MM.1S (cell line): ENCODE data around the gene RPTN.

ENCODE experiments used
- EZH2 ChIP-seq: fragments of 300-600 bp; sonication (generic); optimal IDR thresholded peaks from 2 replicates; pipeline ENCODE3; 2017; ENCODE audit warnings: low read depth, mild to moderate bottlenecking, antibody characterized with exemption, low read length, mixed read lengths
- EZH2phosphoT487 ChIP-seq: fragments of 300-600 bp; sonication (generic); IDR thresholded peaks from 2 replicates; pipeline ENCODE4 v1.6.1; 2018; ENCODE audit warnings: antibody characterized with exemption, low read length
- TF ChIP-seq, protein P1 (sequence below): fragments of 300-600 bp; sonication (generic); IDR thresholded peaks from 2 replicates; pipeline ENCODE4 v1.5.1; 2016; ENCODE audit warnings: antibody characterized with exemption, low read length, mixed read lengths

DNA sequence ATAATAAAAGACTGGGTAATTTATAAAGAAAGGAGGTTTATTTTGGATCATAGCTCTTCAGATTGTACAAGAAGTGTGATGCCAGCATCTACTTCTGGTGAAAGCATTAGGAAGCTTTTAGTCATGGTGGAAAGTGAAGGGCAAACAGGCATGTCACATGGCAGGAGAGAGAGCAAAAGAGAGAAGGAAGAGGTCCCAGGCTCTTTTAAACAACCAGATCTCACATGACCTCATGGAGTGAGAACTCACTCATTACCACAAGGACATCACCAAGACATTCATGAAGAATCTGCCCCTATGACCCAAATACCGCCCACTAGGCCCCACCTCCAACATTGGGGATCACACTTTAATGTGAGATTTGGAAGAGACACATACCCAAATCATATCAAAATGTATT lies 10.0 kb downstream of the RPTN start:
- no peak for TF ChIP-seq EZH2
- TF ChIP-seq, protein P1, sequence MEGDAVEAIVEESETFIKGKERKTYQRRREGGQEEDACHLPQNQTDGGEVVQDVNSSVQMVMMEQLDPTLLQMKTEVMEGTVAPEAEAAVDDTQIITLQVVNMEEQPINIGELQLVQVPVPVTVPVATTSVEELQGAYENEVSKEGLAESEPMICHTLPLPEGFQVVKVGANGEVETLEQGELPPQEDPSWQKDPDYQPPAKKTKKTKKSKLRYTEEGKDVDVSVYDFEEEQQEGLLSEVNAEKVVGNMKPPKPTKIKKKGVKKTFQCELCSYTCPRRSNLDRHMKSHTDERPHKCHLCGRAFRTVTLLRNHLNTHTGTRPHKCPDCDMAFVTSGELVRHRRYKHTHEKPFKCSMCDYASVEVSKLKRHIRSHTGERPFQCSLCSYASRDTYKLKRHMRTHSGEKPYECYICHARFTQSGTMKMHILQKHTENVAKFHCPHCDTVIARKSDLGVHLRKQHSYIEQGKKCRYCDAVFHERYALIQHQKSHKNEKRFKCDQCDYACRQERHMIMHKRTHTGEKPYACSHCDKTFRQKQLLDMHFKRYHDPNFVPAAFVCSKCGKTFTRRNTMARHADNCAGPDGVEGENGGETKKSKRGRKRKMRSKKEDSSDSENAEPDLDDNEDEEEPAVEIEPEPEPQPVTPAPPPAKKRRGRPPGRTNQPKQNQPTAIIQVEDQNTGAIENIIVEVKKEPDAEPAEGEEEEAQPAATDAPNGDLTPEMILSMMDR = no peak
- no peak for TF ChIP-seq EZH2phosphoT487
